HG03565 (cell line): ENCODE results near the gene ACADSB.
A peak's percentile ranks its signal among the peaks of the same experiment; 100 is the strongest.

Experiments used
- ATAC-seq: cut with Tn5 transposase; IDR thresholded peaks from one replicate; pipeline ENCODE4 v1.9.1; 2021; ENCODE audit warnings: mild to moderate bottlenecking, moderate library complexity; ENCODE audit not compliant: unreplicated experiment

The ACADSB gene

GRCh38 chr10:123008355-123009104 is at the start of gene ACADSB, which contains the start of gene IKZF5:
Gene ACADSB (plus strand): TSS chr10:123009006. CDS start chr10:123009030, 24 bp downstream.
Gene IKZF5 (minus strand): TSS chr10:123008795. CDS start chr10:122998625, 10,170 bp downstream.
- ATAC-seq, result peak; percentile 74

GRCh38 chr10:122962405-122962804 is 46.4 kb upstream of the ACADSB start:
- ATAC-seq, result no peak

GRCh38 chr10:122966879-122967278 is 41.9 kb upstream of the ACADSB start:
- no peak for ATAC-seq

GRCh38 chr10:122968698-122969097 is 40.1 kb upstream of the ACADSB start:
- ATAC-seq, result no peak

- ATAC-seq, result no peak
Measured at GRCh38 chr10:122974023-122974422, 34.8 kb upstream of the ACADSB start.

- no peak for ATAC-seq
Measured at GRCh38 chr10:122974543-122975064, 34.2 kb upstream of the ACADSB start.

- ATAC-seq, result peak; percentile 89
Measured at GRCh38 chr10:122980209-122981065, 28.4 kb upstream of the ACADSB start, which contains the start of gene PSTK. Gene PSTK (plus strand): TSS chr10:122980401. CDS start chr10:122980480, 79 bp downstream.

GRCh38 chr10:122981066-122981464 is 27.7 kb upstream of the ACADSB start:
- ATAC-seq, result no peak

GRCh38 chr10:122983898-122984297 is 24.9 kb upstream of the ACADSB start:
- no peak for ATAC-seq

- no peak for ATAC-seq
Measured at GRCh38 chr10:122984708-122985107, 24.1 kb upstream of the ACADSB start.

GRCh38 chr10:122986335-122986734 is 22.5 kb upstream of the ACADSB start:
- no peak for ATAC-seq

GRCh38 chr10:122988501-122988900 is 20.3 kb upstream of the ACADSB start:
- no peak for ATAC-seq

- no peak for ATAC-seq
Measured at GRCh38 chr10:122990278-122990677, 18.5 kb upstream of the ACADSB start.

- ATAC-seq, result no peak
Measured at GRCh38 chr10:122992031-122992585, 16.7 kb upstream of the ACADSB start.

GRCh38 chr10:122993797-122994336 is 14.9 kb upstream of the ACADSB start:
- ATAC-seq, result no peak

- ATAC-seq, result no peak
Measured at GRCh38 chr10:122995936-122996335, 12.9 kb upstream of the ACADSB start.

GRCh38 chr10:122997864-122998263 is 10.9 kb upstream of the ACADSB start:
- no peak for ATAC-seq

- ATAC-seq, result no peak
Measured at GRCh38 chr10:122998360-122998917, 10.4 kb upstream of the ACADSB start.

GRCh38 chr10:122998934-122999333 is 9.9 kb upstream of the ACADSB start:
- ATAC-seq, result no peak

GRCh38 chr10:122999347-122999746 is 9.5 kb upstream of the ACADSB start:
- no peak for ATAC-seq

- ATAC-seq, result no peak
Measured at GRCh38 chr10:123000155-123000554, 8.7 kb upstream of the ACADSB start.
